B cell (primary cell): ENCODE data around the gene OTOR.

Experiments
- EZH2 ChIP-seq: IDR thresholded peaks from 2 replicates; pipeline ENCODE4 v1.6.1; 2012; ENCODE audit warnings: borderline replicate concordance, low read depth, mild to moderate bottlenecking, moderate library complexity, low read length; ENCODE audit not compliant: insufficient read depth, poor library complexity, severe bottlenecking
- TF ChIP-seq, protein P1 (sequence below): fragments of 200-600 bp; IDR thresholded peaks from one replicate; pipeline ENCODE4 v1.8.0; 2022; ENCODE audit warnings: antibody characterized with exemption, mild to moderate bottlenecking

DNA sequence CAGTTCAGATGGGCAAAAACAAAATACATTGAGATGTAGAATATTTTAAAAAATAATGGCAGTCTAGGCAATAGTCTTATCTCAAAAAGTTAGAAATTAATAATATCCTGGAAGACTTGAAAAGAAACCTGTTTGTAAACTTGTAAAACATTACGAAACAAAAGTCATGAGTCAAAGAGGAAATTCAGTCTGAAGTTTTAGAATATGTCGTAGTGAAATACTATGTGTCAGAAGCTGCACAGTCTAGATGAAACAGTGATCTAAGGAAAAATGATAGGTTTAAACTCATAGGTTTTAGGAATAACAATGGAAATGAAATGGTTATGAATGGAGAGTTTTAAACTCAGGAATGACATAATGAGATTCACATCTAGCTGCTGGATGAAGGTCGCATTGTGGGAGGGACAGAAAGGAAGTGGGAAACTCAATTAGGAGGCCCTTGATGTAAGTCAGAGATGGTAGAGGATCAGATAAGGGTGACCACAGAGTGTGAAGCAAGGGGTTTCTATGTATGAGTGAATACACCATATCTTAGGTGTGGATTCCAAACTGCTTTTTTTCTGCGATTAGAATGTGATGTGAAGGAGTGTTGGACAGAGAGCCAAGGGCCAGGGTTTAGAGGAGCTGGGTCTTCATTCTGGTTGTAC lies 15.5 kb upstream of the OTOR start:
- TF ChIP-seq, protein P1, sequence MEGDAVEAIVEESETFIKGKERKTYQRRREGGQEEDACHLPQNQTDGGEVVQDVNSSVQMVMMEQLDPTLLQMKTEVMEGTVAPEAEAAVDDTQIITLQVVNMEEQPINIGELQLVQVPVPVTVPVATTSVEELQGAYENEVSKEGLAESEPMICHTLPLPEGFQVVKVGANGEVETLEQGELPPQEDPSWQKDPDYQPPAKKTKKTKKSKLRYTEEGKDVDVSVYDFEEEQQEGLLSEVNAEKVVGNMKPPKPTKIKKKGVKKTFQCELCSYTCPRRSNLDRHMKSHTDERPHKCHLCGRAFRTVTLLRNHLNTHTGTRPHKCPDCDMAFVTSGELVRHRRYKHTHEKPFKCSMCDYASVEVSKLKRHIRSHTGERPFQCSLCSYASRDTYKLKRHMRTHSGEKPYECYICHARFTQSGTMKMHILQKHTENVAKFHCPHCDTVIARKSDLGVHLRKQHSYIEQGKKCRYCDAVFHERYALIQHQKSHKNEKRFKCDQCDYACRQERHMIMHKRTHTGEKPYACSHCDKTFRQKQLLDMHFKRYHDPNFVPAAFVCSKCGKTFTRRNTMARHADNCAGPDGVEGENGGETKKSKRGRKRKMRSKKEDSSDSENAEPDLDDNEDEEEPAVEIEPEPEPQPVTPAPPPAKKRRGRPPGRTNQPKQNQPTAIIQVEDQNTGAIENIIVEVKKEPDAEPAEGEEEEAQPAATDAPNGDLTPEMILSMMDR, result no peak
- TF ChIP-seq EZH2, result no peak
